Measurements from ENCODE around the gene SLC4A3. TPM values are rescaled to one million over a fixed set of nuclear protein-coding genes. Genes with fewer than 3 reads are reported as not detected.

Gene SLC4A3
- total RNA-seq, 3 donors from 2014 or later: 0.29 to 3.4 (median 0.34) TPM

GRCh38 chr2:219687882-219688559 lies 60.6 kb downstream of the SLC4A3 start:
- H3K36me3 ChIP-seq (ENCODE audit: low read depth): no peaks in the 10 kb centered on the region
- TF ChIP-seq, protein P1, sequence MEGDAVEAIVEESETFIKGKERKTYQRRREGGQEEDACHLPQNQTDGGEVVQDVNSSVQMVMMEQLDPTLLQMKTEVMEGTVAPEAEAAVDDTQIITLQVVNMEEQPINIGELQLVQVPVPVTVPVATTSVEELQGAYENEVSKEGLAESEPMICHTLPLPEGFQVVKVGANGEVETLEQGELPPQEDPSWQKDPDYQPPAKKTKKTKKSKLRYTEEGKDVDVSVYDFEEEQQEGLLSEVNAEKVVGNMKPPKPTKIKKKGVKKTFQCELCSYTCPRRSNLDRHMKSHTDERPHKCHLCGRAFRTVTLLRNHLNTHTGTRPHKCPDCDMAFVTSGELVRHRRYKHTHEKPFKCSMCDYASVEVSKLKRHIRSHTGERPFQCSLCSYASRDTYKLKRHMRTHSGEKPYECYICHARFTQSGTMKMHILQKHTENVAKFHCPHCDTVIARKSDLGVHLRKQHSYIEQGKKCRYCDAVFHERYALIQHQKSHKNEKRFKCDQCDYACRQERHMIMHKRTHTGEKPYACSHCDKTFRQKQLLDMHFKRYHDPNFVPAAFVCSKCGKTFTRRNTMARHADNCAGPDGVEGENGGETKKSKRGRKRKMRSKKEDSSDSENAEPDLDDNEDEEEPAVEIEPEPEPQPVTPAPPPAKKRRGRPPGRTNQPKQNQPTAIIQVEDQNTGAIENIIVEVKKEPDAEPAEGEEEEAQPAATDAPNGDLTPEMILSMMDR (IDR thresholded peaks at IDR 0.05): no peak
- no peaks in the 10 kb centered on the region for H3K4me1 ChIP-seq (ENCODE audit: low read depth)
- no peak for DNase-seq
- intact Hi-C loops (cut with DNase I, micrococcal nuclease): no loop called here
- no peak for ATAC-seq
- H3K9me3 ChIP-seq: no peaks in the 10 kb centered on the region
- no peak overlapping the region for H3K4me3 ChIP-seq

DNA sequence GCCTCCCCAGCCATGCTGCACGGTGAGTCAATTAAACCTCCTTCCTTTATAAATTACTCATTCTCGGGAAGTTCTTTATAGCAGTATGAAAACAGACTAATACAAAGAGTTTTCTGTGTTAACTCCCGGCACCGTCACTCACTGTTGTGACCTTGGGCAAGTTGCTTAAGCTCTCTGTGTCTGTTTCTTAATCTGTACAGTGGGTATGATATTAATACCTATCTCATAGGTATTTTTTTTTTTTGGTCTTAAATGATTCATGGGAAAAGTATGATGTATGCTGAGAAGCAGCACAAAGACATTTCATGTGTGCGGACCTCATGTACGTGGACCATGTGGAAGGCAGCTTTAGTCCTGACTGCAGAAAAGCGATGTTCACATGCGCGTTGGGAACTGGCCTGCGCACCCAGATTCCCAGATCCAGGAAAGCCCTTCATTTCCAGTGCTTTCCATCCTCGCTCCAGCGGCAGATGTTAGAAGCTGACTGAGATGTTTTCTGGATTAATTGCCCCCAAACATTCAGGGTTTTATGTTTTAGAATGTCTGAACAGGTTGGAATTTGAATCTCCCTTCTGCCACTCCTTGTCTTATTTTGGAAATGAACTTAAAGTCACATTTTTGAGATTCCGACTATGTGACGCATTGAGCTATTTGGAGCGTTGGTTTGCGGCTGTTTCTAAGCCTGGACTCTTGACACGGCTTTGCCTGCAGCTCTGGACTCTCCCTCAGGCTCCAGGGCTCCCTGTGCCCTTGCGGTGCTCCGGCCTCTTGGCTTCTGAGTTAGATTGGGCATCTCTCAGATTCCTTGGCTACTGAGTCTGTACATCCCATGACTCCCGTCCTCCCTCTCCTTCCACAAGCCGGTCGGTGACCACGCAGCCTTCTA lies 61.4 kb downstream of the SLC4A3 start:
- ATAC-seq: no peak
- Histone ChIP-seq H3K9me3 (no peaks in the 10 kb centered on the region), H3K4me3 (no peak overlapping the region), H3K4me1 (ENCODE audit: low read depth) (no peaks in the 10 kb centered on the region), H3K36me3 (ENCODE audit: low read depth) (no peaks in the 10 kb centered on the region)
- no peak for DNase-seq
- TF ChIP-seq, protein P1 (IDR thresholded peaks at IDR 0.05): no peak
- intact Hi-C loops (cut with DNase I, micrococcal nuclease): no loop called here

GRCh38 chr2:219689676-219690628 lies 62.5 kb downstream of the SLC4A3 start:
- intact Hi-C loops (cut with DNase I, micrococcal nuclease): no loop called here
- H3K4me1 ChIP-seq (ENCODE audit: low read depth): no peaks in the 10 kb centered on the region
- TF ChIP-seq, protein P1 (IDR thresholded peaks at IDR 0.05): peak; percentile 65

GRCh38 chr2:219691571-219691970 lies 64.1 kb downstream of the SLC4A3 start:
- H3K36me3 ChIP-seq (ENCODE audit: low read depth): no peaks in the 10 kb centered on the region
- no peak for ATAC-seq
- no peak overlapping the region for H3K4me3 ChIP-seq
- intact Hi-C loops (cut with DNase I, micrococcal nuclease): no loop called here
- DNase-seq: no peak
- H3K9me3 ChIP-seq: no peaks in the 10 kb centered on the region
- TF ChIP-seq, protein P1 (IDR thresholded peaks at IDR 0.05): no peak
- H3K4me1 ChIP-seq (ENCODE audit: low read depth): no peaks in the 10 kb centered on the region

More at GRCh38 chr2:219689676-219690628, 62.5 kb downstream of the SLC4A3 start:
- ATAC-seq (peak; percentile 53), DNase-seq (peak in 1 of 3 donors; percentile 76)
- Histone ChIP-seq H3K9me3 (no peaks in the 10 kb centered on the region), H3K4me3 (no peak overlapping the region), H3K36me3 (ENCODE audit: low read depth) (no peaks in the 10 kb centered on the region)

Other genes with a start within 250 kb of the SLC4A3 start
- gene DNPEP, start 239.7 kb upstream of the SLC4A3 start, total RNA-seq: 100 to 1,000 TPM in 2 of 3 donors, 10 to 100 TPM in 1; 75.7 to 127 (median 125) TPM
- gene DES, start 209.3 kb upstream of the SLC4A3 start, total RNA-seq: 1,000 to 10,000 TPM in 1 of 3 donors, 100 to 1,000 TPM in 1, 10 to 100 TPM in 1; 65.4 to 4,715 (median 359) TPM
- gene SPEG, start 192.8 kb upstream of the SLC4A3 start, total RNA-seq: 100 to 1,000 TPM in 1 of 3 donors, 10 to 100 TPM in 1, 1 to 10 TPM in 1; 7.9 to 242 (median 22.2) TPM
- gene GMPPA, start 128.7 kb upstream of the SLC4A3 start, total RNA-seq: 10 to 100 TPM; 33.6 to 52.6 (median 43.6) TPM
- gene ASIC4, start 113.1 kb upstream of the SLC4A3 start, total RNA-seq: under 1 TPM in 1 of 3 donors, not detected in 2; 0.09 TPM
- 10 to 100 TPM; 19.4 to 25.9 (median 20.5) TPM for gene CHPF, start 83.8 kb upstream of the SLC4A3 start, total RNA-seq
- gene TMEM198, start 83.6 kb upstream of the SLC4A3 start, total RNA-seq: 1 to 10 TPM in 2 of 3 donors, under 1 TPM in 1; 0.69 to 2.7 (median 2.7) TPM
- 10 to 100 TPM in 2 of 3 donors, 1 to 10 TPM in 1; 7.6 to 53.0 (median 12.6) TPM for gene OBSL1, start 56.1 kb upstream of the SLC4A3 start, total RNA-seq
- gene INHA, start 55.3 kb upstream of the SLC4A3 start, total RNA-seq: under 1 TPM in 1 of 3 donors, not detected in 2; 0.19 TPM
- 10 to 100 TPM; 34.6 to 42.0 (median 39.6) TPM for gene STK11IP, start 29.8 kb upstream of the SLC4A3 start, total RNA-seq

All from mucosa of descending colon (tissue), 3 donors.